ENCODE results near the gene TANC2.

Gene TANC2

DNA sequence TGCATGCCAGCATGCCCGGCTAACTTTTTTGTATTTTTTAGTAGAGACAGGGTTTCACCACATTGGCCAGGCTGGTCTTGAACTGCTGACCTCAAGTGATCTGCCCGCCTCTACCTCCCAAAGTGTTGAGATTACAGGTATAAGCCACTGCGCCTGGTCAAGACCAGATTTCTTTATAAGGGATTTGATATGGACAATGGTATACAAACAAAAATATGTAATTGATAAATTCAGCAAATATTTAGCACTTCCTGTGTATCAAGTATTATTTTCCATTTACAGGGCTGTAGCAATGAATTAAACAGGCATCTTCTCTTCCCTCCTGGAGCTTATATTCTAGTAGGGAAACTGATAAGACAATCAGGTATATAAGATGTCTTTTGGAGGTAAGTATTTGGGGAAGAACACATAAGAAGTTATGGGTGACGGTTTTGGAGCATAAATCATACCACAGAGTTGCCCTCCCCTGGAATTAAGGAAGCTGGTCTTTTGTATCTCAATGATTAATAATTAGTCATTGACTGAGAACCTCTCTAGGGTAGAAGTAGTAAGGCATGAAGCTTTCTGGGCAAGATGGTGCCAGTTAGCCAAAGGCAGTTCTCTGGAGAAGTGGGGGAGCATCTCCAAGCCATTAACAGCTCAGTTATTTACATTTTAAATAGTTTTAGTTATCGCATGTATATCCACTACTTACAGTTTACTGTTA lies 35.8 kb downstream of the TANC2 start:
- DNase-seq (ENCODE audit: low spot score) = no peak

DNA sequence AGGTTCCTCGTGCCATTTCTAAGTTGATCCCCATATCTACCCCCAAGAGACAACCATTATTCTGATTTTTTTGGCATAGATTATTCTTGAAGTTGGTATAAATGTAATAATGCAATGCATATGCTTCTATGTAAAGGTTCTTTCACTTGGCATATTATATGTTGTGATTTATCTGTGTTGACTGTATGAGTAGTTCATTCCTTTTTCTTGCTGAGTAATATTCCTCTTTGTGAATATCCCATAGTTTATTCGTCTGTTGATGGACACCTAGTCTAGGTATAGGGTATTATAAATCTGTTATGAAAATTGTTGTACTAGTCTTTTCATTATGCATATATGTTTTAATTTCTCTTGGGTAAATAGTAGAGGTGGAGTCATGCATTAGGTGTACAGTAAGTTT lies 36.6 kb downstream of the TANC2 start:
- DNase-seq (ENCODE audit: low spot score) = no peak

GRCh38 chr17:63015824-63016223 lies 49.8 kb downstream of the TANC2 start:
- no peak for DNase-seq (ENCODE audit: low spot score)

All from Ammon's horn (tissue), 1 donor.